LNCaP clone FGC (cell line): ENCODE measurements around the gene METTL15.

Source experiments
- DNase-seq: peaks from one replicate; pipeline ENCODE4 v3.0.0-alpha.2; 2011; ENCODE audit warnings: low read depth
- H3K4me3 ChIP-seq: 2 replicates; pipeline ENCODE4 v1.5.1; 2011; ENCODE audit warnings: mild to moderate bottlenecking, low read depth, low read length, control low read depth
- TF ChIP-seq, protein P1 (sequence below): IDR thresholded peaks from 2 replicates; pipeline ENCODE4 v1.5.1; 2012; ENCODE audit warnings: mild to moderate bottlenecking; ENCODE audit not compliant: control insufficient read depth, insufficient read depth; ENCODE audit errors: extremely low read depth

METTL15 gene

DNA sequence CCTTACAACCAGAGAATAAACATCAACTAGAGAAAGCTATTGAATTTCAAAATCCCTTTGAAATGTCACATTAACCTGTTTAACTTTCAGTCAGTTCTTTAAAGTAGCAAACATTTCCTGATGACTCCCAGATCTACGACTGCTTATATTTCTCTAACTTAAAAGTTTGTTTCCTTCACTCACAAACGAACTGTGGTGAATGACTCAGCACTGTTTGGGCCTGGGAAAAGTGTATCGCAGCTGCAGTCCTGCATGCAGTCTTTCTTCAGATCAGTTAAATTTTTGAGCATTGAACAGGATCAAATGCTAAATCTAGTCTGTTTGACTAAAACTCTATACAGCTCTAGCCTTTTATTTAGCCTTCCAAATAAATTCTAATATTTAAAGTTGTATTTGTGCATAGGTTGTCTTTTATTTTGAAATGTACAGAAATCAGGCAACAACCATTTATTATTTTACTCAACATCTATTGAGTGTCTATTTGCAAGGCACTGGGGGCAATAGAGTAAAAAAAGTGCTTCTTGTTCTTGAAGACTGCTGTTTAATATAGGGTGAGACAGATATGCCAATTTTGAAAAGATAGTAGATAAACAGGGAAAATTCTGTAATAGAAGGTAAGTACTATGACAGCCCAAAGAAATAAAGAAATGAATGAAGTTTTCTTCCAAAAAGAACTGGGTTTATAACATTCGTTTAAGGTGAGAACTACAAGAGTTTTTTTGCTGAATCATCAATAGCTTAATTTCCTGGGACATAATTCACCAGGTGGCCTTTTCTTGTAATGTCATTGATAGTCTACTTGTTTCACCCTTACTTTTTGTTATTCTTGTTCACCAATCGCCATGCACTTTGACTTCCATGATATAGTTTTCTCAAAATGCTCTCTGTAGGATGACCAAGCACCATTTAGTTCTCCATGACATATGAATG is 235.4 kb downstream of the METTL15 start:
- no peak overlapping the region for H3K4me3 ChIP-seq
- no peak for DNase-seq
- TF ChIP-seq, protein P1, sequence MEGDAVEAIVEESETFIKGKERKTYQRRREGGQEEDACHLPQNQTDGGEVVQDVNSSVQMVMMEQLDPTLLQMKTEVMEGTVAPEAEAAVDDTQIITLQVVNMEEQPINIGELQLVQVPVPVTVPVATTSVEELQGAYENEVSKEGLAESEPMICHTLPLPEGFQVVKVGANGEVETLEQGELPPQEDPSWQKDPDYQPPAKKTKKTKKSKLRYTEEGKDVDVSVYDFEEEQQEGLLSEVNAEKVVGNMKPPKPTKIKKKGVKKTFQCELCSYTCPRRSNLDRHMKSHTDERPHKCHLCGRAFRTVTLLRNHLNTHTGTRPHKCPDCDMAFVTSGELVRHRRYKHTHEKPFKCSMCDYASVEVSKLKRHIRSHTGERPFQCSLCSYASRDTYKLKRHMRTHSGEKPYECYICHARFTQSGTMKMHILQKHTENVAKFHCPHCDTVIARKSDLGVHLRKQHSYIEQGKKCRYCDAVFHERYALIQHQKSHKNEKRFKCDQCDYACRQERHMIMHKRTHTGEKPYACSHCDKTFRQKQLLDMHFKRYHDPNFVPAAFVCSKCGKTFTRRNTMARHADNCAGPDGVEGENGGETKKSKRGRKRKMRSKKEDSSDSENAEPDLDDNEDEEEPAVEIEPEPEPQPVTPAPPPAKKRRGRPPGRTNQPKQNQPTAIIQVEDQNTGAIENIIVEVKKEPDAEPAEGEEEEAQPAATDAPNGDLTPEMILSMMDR, result no peak

- DNase-seq, result no peak
Measured at GRCh38 chr11:28346209-28346608, 238.0 kb downstream of the METTL15 start.

GRCh38 chr11:28346721-28347120 is 238.5 kb downstream of the METTL15 start:
- no peak overlapping the region for H3K4me3 ChIP-seq
- TF ChIP-seq, protein P1, result no peak
- DNase-seq, result no peak

More at GRCh38 chr11:28346209-28346608, 238.0 kb downstream of the METTL15 start:
- H3K4me3 ChIP-seq, result no peak overlapping the region
- TF ChIP-seq, protein P1, result no peak

- DNase-seq, result no peak
Measured at GRCh38 chr11:28347371-28347770, 239.2 kb downstream of the METTL15 start.

GRCh38 chr11:28350216-28350615 is 242.0 kb downstream of the METTL15 start:
- no peak overlapping the region for H3K4me3 ChIP-seq
- TF ChIP-seq, protein P1, result no peak
- no peak for DNase-seq

More at GRCh38 chr11:28347371-28347770, 239.2 kb downstream of the METTL15 start:
- TF ChIP-seq, protein P1, result no peak
- no peak overlapping the region for H3K4me3 ChIP-seq

GRCh38 chr11:28353991-28354390 is 245.8 kb downstream of the METTL15 start:
- no peak for DNase-seq
- TF ChIP-seq, protein P1, result no peak

More at GRCh38 chr11:28353991-28354390, 245.8 kb downstream of the METTL15 start:
- H3K4me3 ChIP-seq, result no peak overlapping the region
